Lung (tissue), 12 donors: ENCODE results near the gene VCP. TPM values are rescaled to one million over a fixed set of nuclear protein-coding genes. Genes with fewer than 3 reads are reported as not detected.
A peak's percentile ranks its signal among the peaks of the same experiment; 100 is the strongest.

Source experiments
- ATAC-seq: fragments of 200-7000 bp; cut with Tn5 transposase; one replicate; pipeline ENCODE4 v1.9.1; 2020; ENCODE audit warnings: moderate number of reproducible peaks; ENCODE audit not compliant: insufficient read depth, low FRiP score
- DNase-seq, 3 donors: peaks; one replicate each; pipeline ENCODE4 v3.0.0-alpha.2; 2013 to 2017
- H3K27ac ChIP-seq, 2 donors: one replicate each; pipeline ENCODE4 v1.5.1; 2013; ENCODE audit warnings: mild to moderate bottlenecking in 2 of 2, moderate library complexity in 2 of 2, control low read depth in 1 of 2, inconsistent platforms in 1 of 2, low read depth in 1 of 2, low read length in 1 of 2
- H3K27me3 ChIP-seq, 3 donors: one replicate each; pipeline ENCODE4 v1.5.1; 2013; ENCODE audit warnings: low read length in 2 of 3; ENCODE audit not compliant: control insufficient read depth in 3 of 3, insufficient read depth in 3 of 3
- H3K36me3 ChIP-seq, 4 donors: one replicate each; pipeline ENCODE4 v1.5.1; 2013; ENCODE audit warnings: low read length in 4 of 4, mild to moderate bottlenecking in 1 of 4, moderate library complexity in 1 of 4; ENCODE audit not compliant: control insufficient read depth in 4 of 4, insufficient read depth in 4 of 4
- H3K4me1 ChIP-seq, 5 donors: one replicate each; pipeline ENCODE4 v1.5.1; 2013; ENCODE audit warnings: low read length in 5 of 5, mild to moderate bottlenecking in 2 of 5, moderate library complexity in 1 of 5; ENCODE audit not compliant: control insufficient read depth in 5 of 5, insufficient read depth in 5 of 5
- H3K4me3 ChIP-seq: one replicate; pipeline ENCODE4 v1.5.1; 2013; ENCODE audit warnings: mild to moderate bottlenecking, control low read depth, moderate library complexity
- H3K9ac ChIP-seq, 2 donors: one replicate each; pipeline ENCODE4 v1.5.1; 2013; ENCODE audit warnings: low read length in 2 of 2, control low read depth in 1 of 2; ENCODE audit not compliant: insufficient read depth in 1 of 2
- H3K9me3 ChIP-seq, 4 donors: one replicate each; pipeline ENCODE4 v1.5.1; 2013; ENCODE audit warnings: low read length in 3 of 4, mild to moderate bottlenecking in 1 of 4, moderate library complexity in 1 of 4; ENCODE audit not compliant: control insufficient read depth in 4 of 4, insufficient read depth in 3 of 4
- WGBS, 2 donors: extraction: QIAGEN DNeasy Blood & Tissue Kit; methylation state at CpG; one replicate each; pipeline ENCODE4 v1.1.7; 2013; 5-methylcytosine and 5-hydroxymethylcytosine counted together
- polyA plus RNA-seq, 2 donors: library from polyadenylated mRNA; stranded (reverse); fragments of 200-250 nt; gene quantifications; one replicate each; pipeline ENCODE4 v1.2.1, GENCODE V29; 2013
- total RNA-seq, 2 donors: library from RNA; depleted of rRNA in 1 of 2; stranded (reverse); fragments of >200 nt in 1 of 2; gene quantifications; one replicate each; pipeline ENCODE4 v1.2.1, GENCODE V29; 2014 to 2021
- TF ChIP-seq, protein P1 (sequence below): IDR thresholded peaks from 2 replicates; pipeline ENCODE4 v1.5.1; 2012; ENCODE audit warnings: mild to moderate bottlenecking; ENCODE audit errors: control extremely low read depth, extremely low read depth
- donor health status: control.
- donor health status: control.
- donor health status: Bipolar disorder and iron deficiency.
- donor health status: healthy.
- donor health status: DM: yes; HTN: yes; CAD: no.

The VCP gene
- total and polyA plus RNA-seq, 4 donors: 58.5 to 249 (median 178) TPM

DNA sequence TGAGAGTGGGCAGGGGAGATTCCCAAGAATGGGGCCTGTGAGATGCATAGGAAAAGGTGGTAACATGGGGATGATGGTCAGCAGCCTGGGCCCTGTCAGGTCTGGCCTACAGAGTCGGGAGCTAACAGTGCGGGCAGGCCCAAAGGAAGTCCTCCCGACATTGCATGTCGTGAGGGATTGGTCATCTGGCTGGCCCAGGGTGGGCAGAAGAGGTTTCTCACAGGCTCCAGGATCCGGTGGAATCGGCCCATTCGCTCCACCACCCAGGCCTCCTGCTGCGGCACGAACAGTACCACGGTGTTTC, 30.0 kb upstream of the VCP start:
- H3K27ac ChIP-seq: peak overlapping the region; percentile 70 to 88
- TF ChIP-seq, protein P1, sequence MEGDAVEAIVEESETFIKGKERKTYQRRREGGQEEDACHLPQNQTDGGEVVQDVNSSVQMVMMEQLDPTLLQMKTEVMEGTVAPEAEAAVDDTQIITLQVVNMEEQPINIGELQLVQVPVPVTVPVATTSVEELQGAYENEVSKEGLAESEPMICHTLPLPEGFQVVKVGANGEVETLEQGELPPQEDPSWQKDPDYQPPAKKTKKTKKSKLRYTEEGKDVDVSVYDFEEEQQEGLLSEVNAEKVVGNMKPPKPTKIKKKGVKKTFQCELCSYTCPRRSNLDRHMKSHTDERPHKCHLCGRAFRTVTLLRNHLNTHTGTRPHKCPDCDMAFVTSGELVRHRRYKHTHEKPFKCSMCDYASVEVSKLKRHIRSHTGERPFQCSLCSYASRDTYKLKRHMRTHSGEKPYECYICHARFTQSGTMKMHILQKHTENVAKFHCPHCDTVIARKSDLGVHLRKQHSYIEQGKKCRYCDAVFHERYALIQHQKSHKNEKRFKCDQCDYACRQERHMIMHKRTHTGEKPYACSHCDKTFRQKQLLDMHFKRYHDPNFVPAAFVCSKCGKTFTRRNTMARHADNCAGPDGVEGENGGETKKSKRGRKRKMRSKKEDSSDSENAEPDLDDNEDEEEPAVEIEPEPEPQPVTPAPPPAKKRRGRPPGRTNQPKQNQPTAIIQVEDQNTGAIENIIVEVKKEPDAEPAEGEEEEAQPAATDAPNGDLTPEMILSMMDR: no peak
- peak overlapping the region; percentile 81 for H3K4me3 ChIP-seq
- peak overlapping the region; percentile 93 for H3K9ac ChIP-seq
- H3K36me3 ChIP-seq: peaks cover 15 to 36% (median 29%) of the 10 kb centered on the region in 4 donors
- H3K27me3 ChIP-seq: no peaks in the 10 kb centered on the region
- peaks cover 4 to 17% (median 13%) of the 10 kb centered on the region in 5 donors for H3K4me1 ChIP-seq
- DNase-seq (no peak), ATAC-seq (peak; percentile 8)
- no peaks in the 10 kb centered on the region for H3K9me3 ChIP-seq
- 4 to 5% methylated on average over 10 of the region's 10 CpGs for WGBS, 2 donors

DNA sequence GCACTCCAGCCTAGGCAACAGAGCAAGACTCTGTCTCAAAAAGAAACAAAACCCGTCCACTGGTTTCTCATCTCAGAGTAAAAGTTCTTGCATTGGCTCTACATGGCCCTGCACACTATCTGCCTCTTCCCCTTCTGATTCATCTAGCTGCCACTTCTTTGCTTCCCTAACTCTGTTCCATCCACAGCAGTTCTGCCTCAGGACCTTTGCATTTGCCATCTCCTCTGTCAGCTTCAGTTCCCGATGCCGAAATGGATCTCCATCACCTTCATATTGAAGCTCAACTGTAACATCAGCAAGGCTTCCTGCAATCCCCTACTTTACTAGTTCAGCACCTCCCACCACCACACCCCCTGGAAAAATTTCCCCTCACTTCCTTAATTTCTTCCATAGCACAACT, 25.1 kb upstream of the VCP start:
- Histone ChIP-seq H3K4me3 (no peak overlapping the region), H3K36me3 (peaks cover 0 to 20% (median 18%) of the 10 kb centered on the region in 4 donors), H3K9ac (no peak overlapping the region), H3K9me3 (no peaks in the 10 kb centered on the region), H3K4me1 (peaks cover 4 to 15% (median 8%) of the 10 kb centered on the region in 5 donors), H3K27me3 (no peaks in the 10 kb centered on the region), H3K27ac (no peak overlapping the region)
- ATAC-seq (no peak), DNase-seq (no peak)
- TF ChIP-seq, protein P1: no peak
- WGBS, 2 donors: 88 to 95% methylated on average over 3 of the region's 3 CpGs

GRCh38 chr9:35096035-35096849, 23.8 kb upstream of the VCP start, which contains the start of gene PIGO:
Gene PIGO, minus strand, starts transcription at chr9:35096591. Its CDS starts 1,026 bp downstream, at chr9:35095565.
- Histone ChIP-seq H3K36me3 (peaks cover 2 to 32% (median 16%) of the 10 kb centered on the region in 4 donors), H3K27me3 (no peaks in the 10 kb centered on the region), H3K27ac (peak within 1 kb of the TSS; percentile 94 to 97), H3K9ac (peak within 1 kb of the TSS; percentile 83 to 85), H3K4me1 (peaks cover 0 to 6% (median 0%) of the 10 kb centered on the region in 5 donors), H3K4me3 (peak within 1 kb of the TSS; percentile 71), H3K9me3 (no peaks in the 10 kb centered on the region)
- TF ChIP-seq, protein P1: peak; percentile 77
- WGBS, 2 donors: 0% methylated on average over 52 to 53 of the region's 53 CpGs
- ATAC-seq: peak; percentile 96
- peak; percentile 86 to 90 (median 89) for DNase-seq
